Lung (tissue), 12 donors: Measurements from ENCODE around the gene COL1A2. TPM values are rescaled to one million over a fixed set of nuclear protein-coding genes. Genes with fewer than 3 reads are reported as not detected.
A peak's percentile ranks its signal among the peaks of the same experiment; 100 is the strongest.

Source experiments
- ATAC-seq: fragments of 200-7000 bp; cut with Tn5 transposase; one replicate; pipeline ENCODE4 v1.9.1; 2020; ENCODE audit warnings: moderate number of reproducible peaks; ENCODE audit not compliant: insufficient read depth, low FRiP score
- DNase-seq, 3 donors: peaks; one replicate each; pipeline ENCODE4 v3.0.0-alpha.2; 2013 to 2017
- H3K27ac ChIP-seq, 2 donors: one replicate each; pipeline ENCODE4 v1.5.1; 2013; ENCODE audit warnings: mild to moderate bottlenecking in 2 of 2, moderate library complexity in 2 of 2, control low read depth in 1 of 2, inconsistent platforms in 1 of 2, low read depth in 1 of 2, low read length in 1 of 2
- H3K27me3 ChIP-seq, 3 donors: one replicate each; pipeline ENCODE4 v1.5.1; 2013; ENCODE audit warnings: low read length in 2 of 3; ENCODE audit not compliant: control insufficient read depth in 3 of 3, insufficient read depth in 3 of 3
- H3K36me3 ChIP-seq, 4 donors: one replicate each; pipeline ENCODE4 v1.5.1; 2013; ENCODE audit warnings: low read length in 4 of 4, mild to moderate bottlenecking in 1 of 4, moderate library complexity in 1 of 4; ENCODE audit not compliant: control insufficient read depth in 4 of 4, insufficient read depth in 4 of 4
- H3K4me1 ChIP-seq, 5 donors: one replicate each; pipeline ENCODE4 v1.5.1; 2013; ENCODE audit warnings: low read length in 5 of 5, mild to moderate bottlenecking in 2 of 5, moderate library complexity in 1 of 5; ENCODE audit not compliant: control insufficient read depth in 5 of 5, insufficient read depth in 5 of 5
- H3K4me3 ChIP-seq: one replicate; pipeline ENCODE4 v1.5.1; 2013; ENCODE audit warnings: mild to moderate bottlenecking, control low read depth, moderate library complexity
- H3K9ac ChIP-seq, 2 donors: one replicate each; pipeline ENCODE4 v1.5.1; 2013; ENCODE audit warnings: low read length in 2 of 2, control low read depth in 1 of 2; ENCODE audit not compliant: insufficient read depth in 1 of 2
- H3K9me3 ChIP-seq, 4 donors: one replicate each; pipeline ENCODE4 v1.5.1; 2013; ENCODE audit warnings: low read length in 3 of 4, mild to moderate bottlenecking in 1 of 4, moderate library complexity in 1 of 4; ENCODE audit not compliant: control insufficient read depth in 4 of 4, insufficient read depth in 3 of 4
- CTCF ChIP-seq: IDR thresholded peaks from 2 replicates; pipeline ENCODE4 v1.5.1; 2012; ENCODE audit warnings: mild to moderate bottlenecking; ENCODE audit errors: control extremely low read depth, extremely low read depth
- WGBS, 2 donors: extraction: QIAGEN DNeasy Blood & Tissue Kit; methylation state at CpG; one replicate each; pipeline ENCODE4 v1.1.7; 2013; 5-methylcytosine and 5-hydroxymethylcytosine counted together
- polyA plus RNA-seq, 2 donors: library from polyadenylated mRNA; stranded (reverse); fragments of 200-250 nt; gene quantifications; one replicate each; pipeline ENCODE4 v1.2.1, GENCODE V29; 2013
- total RNA-seq, 2 donors: library from RNA; depleted of rRNA in 1 of 2; stranded (reverse); fragments of >200 nt in 1 of 2; gene quantifications; one replicate each; pipeline ENCODE4 v1.2.1, GENCODE V29; 2014 to 2021
- donor health status: control.
- donor health status: control.
- donor health status: Bipolar disorder and iron deficiency.
- donor health status: healthy.
- donor health status: DM: yes; HTN: yes; CAD: no.

The COL1A2 gene
- total and polyA plus RNA-seq, 4 donors, result 66.3 to 1,768 (median 336) TPM

GRCh38 chr7:94388540-94388939 is 6.2 kb upstream of the COL1A2 start:
- no peaks in the 10 kb centered on the region for H3K36me3 ChIP-seq
- WGBS, 2 donors, result 81 to 89% methylated on average over 1 of the region's 1 CpG
- no peak overlapping the region for H3K4me3 ChIP-seq
- no peaks in the 10 kb centered on the region for H3K27me3 ChIP-seq
- ATAC-seq (no peak), DNase-seq (no peak)
- H3K27ac ChIP-seq, result no peak overlapping the region
- no peak for TF ChIP-seq CTCF
- H3K4me1 ChIP-seq, result peaks cover 0 to 28% (median 9%) of the 10 kb centered on the region in 5 donors
- no peak overlapping the region for H3K9ac ChIP-seq
- no peaks in the 10 kb centered on the region for H3K9me3 ChIP-seq

GRCh38 chr7:94389381-94389780 is 5.3 kb upstream of the COL1A2 start:
- Histone ChIP-seq H3K27ac (no peak overlapping the region), H3K9ac (no peak overlapping the region), H3K27me3 (no peaks in the 10 kb centered on the region), H3K4me3 (no peak overlapping the region), H3K4me1 (peaks cover 0 to 33% (median 12%) of the 10 kb centered on the region in 5 donors), H3K9me3 (no peaks in the 10 kb centered on the region), H3K36me3 (no peaks in the 10 kb centered on the region)
- DNase-seq (no peak), ATAC-seq (no peak)
- WGBS, 2 donors, result 95 to 100% methylated on average over 1 of the region's 1 CpG
- no peak for TF ChIP-seq CTCF

- H3K27ac ChIP-seq, result peak overlapping the region; percentile 27 to 47
- TF ChIP-seq CTCF, result no peak
- ATAC-seq, result no peak
- peak overlapping the region; percentile 26 to 78 for H3K9ac ChIP-seq
- H3K4me3 ChIP-seq, result no peak overlapping the region
- DNase-seq, result peak; percentile 80 to 91 (median 88)
- no peaks in the 10 kb centered on the region for H3K9me3 ChIP-seq
- WGBS, 2 donors, result 20 to 78% methylated on average over 4 of the region's 4 CpGs
- peaks cover 0 to 11% (median 0%) of the 10 kb centered on the region in 4 donors for H3K36me3 ChIP-seq
- H3K4me1 ChIP-seq, result peaks cover 0 to 33% (median 12%) of the 10 kb centered on the region in 5 donors
- H3K27me3 ChIP-seq, result no peaks in the 10 kb centered on the region
Measured at GRCh38 chr7:94391726-94392392, 2.8 kb upstream of the COL1A2 start.
